Left ventricle myocardium inferior (tissue), 1 donor: ENCODE results near the gene DPM3. TPM values are rescaled to one million over a fixed set of nuclear protein-coding genes. Genes with fewer than 3 reads are reported as not detected.

Experiments
- DNase-seq: peaks from one replicate; pipeline ENCODE4 v3.0.0-alpha.2; 2020
- H3K27ac ChIP-seq: fragments of 200-600 bp; replicated peaks from 2 replicates; pipeline ENCODE4 v1.8.0; 2021
- H3K27me3 ChIP-seq: fragments of 200-600 bp; 2 replicates; pipeline ENCODE4 v1.8.0; 2021; ENCODE audit warnings: low read depth
- H3K36me3 ChIP-seq: fragments of 200-600 bp; 2 replicates; pipeline ENCODE4 v1.8.0; 2021
- H3K4me1 ChIP-seq: fragments of 200-600 bp; 2 replicates; pipeline ENCODE4 v1.8.0; 2021
- H3K4me3 ChIP-seq: fragments of 200-600 bp; 2 replicates; pipeline ENCODE4 v1.8.0; 2021; ENCODE audit warnings: mild to moderate bottlenecking, moderate library complexity
- H3K9me3 ChIP-seq: fragments of 200-600 bp; replicated peaks from 2 replicates; pipeline ENCODE4 v1.8.0; 2021
- CTCF ChIP-seq: fragments of 200-600 bp; IDR thresholded peaks from 2 replicates; pipeline ENCODE4 v1.8.0; 2021; ENCODE audit warnings: antibody characterized with exemption, mild to moderate bottlenecking, borderline replicate concordance
- intact Hi-C: fragments of 100-400 bp; cut with micrococcal nuclease; formaldehyde crosslinking; loops from one replicate; pipeline ENCODE4 v1.11.0; 2022
- total RNA-seq: library from RNA; stranded (reverse); fragmentation: NEBNext Ultra II Directional; extraction: Animal tissue kit (Norgen Biotek cat#: 25700); gene quantifications from one replicate; pipeline ENCODE4 v1.2.1, GENCODE V29; 2021
- donor health status: DM: no; HTN: yes; CAD: no; lungs with severe emphysema.

DPM3 gene
- total RNA-seq, 1 donor from 2014 or later, result 54.5 TPM

GRCh38 chr1:155177192-155177917 is 37.0 kb upstream of the DPM3 start:
- no peak overlapping the region for H3K4me3 ChIP-seq
- intact Hi-C loops, result no loop called here
- H3K9me3 ChIP-seq, result no peaks in the 10 kb centered on the region
- no peaks in the 10 kb centered on the region for H3K36me3 ChIP-seq
- DNase-seq, result no peak
- H3K27me3 ChIP-seq, result peaks cover 27% of the 10 kb centered on the region
- no peak overlapping the region for H3K27ac ChIP-seq
- H3K4me1 ChIP-seq, result peaks cover 30% of the 10 kb centered on the region
- TF ChIP-seq CTCF, result no peak

- intact Hi-C loops, result no loop called here
- Histone ChIP-seq H3K36me3 (no peaks in the 10 kb centered on the region), H3K9me3 (no peaks in the 10 kb centered on the region), H3K27me3 (peaks cover 27% of the 10 kb centered on the region), H3K4me3 (no peak overlapping the region), H3K27ac (no peak overlapping the region), H3K4me1 (peaks cover 37% of the 10 kb centered on the region)
- peak; percentile 83 for DNase-seq
- TF ChIP-seq CTCF, result peak; percentile 96
Measured at GRCh38 chr1:155176544-155177071, 36.3 kb upstream of the DPM3 start.

GRCh38 chr1:155175927-155176371 is 35.6 kb upstream of the DPM3 start:
- Histone ChIP-seq H3K36me3 (peaks cover under 1% of the 10 kb centered on the region), H3K9me3 (no peaks in the 10 kb centered on the region), H3K4me3 (no peak overlapping the region), H3K27ac (no peak overlapping the region), H3K27me3 (peaks cover 27% of the 10 kb centered on the region), H3K4me1 (peaks cover 42% of the 10 kb centered on the region)
- intact Hi-C loops, result no loop called here
- DNase-seq, result no peak
- TF ChIP-seq CTCF, result no peak

- H3K4me3 ChIP-seq, result no peak overlapping the region
- intact Hi-C loops, result no loop called here
- H3K4me1 ChIP-seq, result peaks cover 42% of the 10 kb centered on the region
- no peak overlapping the region for H3K27ac ChIP-seq
- DNase-seq, result no peak
- H3K27me3 ChIP-seq, result peaks cover 27% of the 10 kb centered on the region
- peaks cover 6% of the 10 kb centered on the region for H3K36me3 ChIP-seq
- H3K9me3 ChIP-seq, result no peaks in the 10 kb centered on the region
- no peak for TF ChIP-seq CTCF
Measured at GRCh38 chr1:155175281-155175926, 35.1 kb upstream of the DPM3 start.

- DNase-seq, result no peak
- H3K4me3 ChIP-seq, result peak overlapping the region; percentile 93
- H3K27me3 ChIP-seq, result peaks cover 27% of the 10 kb centered on the region
- H3K4me1 ChIP-seq, result peaks cover 42% of the 10 kb centered on the region
- no peak overlapping the region for H3K27ac ChIP-seq
- peaks cover 12% of the 10 kb centered on the region for H3K36me3 ChIP-seq
- no peak for TF ChIP-seq CTCF
- intact Hi-C loops, result no loop called here
- no peaks in the 10 kb centered on the region for H3K9me3 ChIP-seq
Measured at GRCh38 chr1:155174324-155175280, 34.3 kb upstream of the DPM3 start.
